GM19467 (cell line): ENCODE data around the gene PSMG3.
"Not testable (repeated sequence)": the region's sequence is repeated elsewhere in the genome, so short reads cannot be mapped to it uniquely, and the experiment has no call there.

ENCODE experiments used
- ATAC-seq: cut with Tn5 transposase; IDR thresholded peaks from one replicate; pipeline ENCODE4 v1.9.1; 2021; ENCODE audit warnings: mild to moderate bottlenecking, moderate library complexity; ENCODE audit not compliant: unreplicated experiment

PSMG3 gene

GRCh38 chr7:1597066-1597760, 27.4 kb upstream of the PSMG3 start:
- ATAC-seq: no peak

GRCh38 chr7:1596181-1597043, 26.6 kb upstream of the PSMG3 start:
- no peak for ATAC-seq

- ATAC-seq: no peak
These were observed 25.8 kb upstream of the PSMG3 start for GRCh38 chr7:1595636-1596035.

- no peak for ATAC-seq
These were observed 25.2 kb upstream of the PSMG3 start for GRCh38 chr7:1595027-1595426.

- no peak for ATAC-seq
These were observed 24.1 kb upstream of the PSMG3 start for GRCh38 chr7:1593904-1594421.

GRCh38 chr7:1593091-1593866, 23.4 kb upstream of the PSMG3 start:
- no peak for ATAC-seq

GRCh38 chr7:1592299-1592871, 22.6 kb upstream of the PSMG3 start:
- no peak for ATAC-seq

GRCh38 chr7:1591876-1592275, 22.0 kb upstream of the PSMG3 start:
- no peak for ATAC-seq

GRCh38 chr7:1591396-1591795, 21.6 kb upstream of the PSMG3 start:
- no peak for ATAC-seq

GRCh38 chr7:1590887-1591286, 21.1 kb upstream of the PSMG3 start:
- ATAC-seq: no peak

- no peak for ATAC-seq
These were observed 20.6 kb upstream of the PSMG3 start for GRCh38 chr7:1590476-1590875.

- ATAC-seq: no peak
These were observed 19.1 kb upstream of the PSMG3 start for GRCh38 chr7:1588978-1589377.

- ATAC-seq: no peak
These were observed 17.9 kb upstream of the PSMG3 start for GRCh38 chr7:1587738-1588137.

GRCh38 chr7:1586827-1587705, 17.2 kb upstream of the PSMG3 start:
- no peak for ATAC-seq

GRCh38 chr7:1586126-1586826, 16.4 kb upstream of the PSMG3 start:
- ATAC-seq: no peak

- ATAC-seq: no peak
These were observed 15.5 kb upstream of the PSMG3 start for GRCh38 chr7:1585142-1585981.

- no peak for ATAC-seq
These were observed 14.9 kb upstream of the PSMG3 start for GRCh38 chr7:1584700-1585099.

GRCh38 chr7:1583241-1583930, 13.6 kb upstream of the PSMG3 start:
- not testable (repeated sequence) for ATAC-seq
